H1 (cell line): ENCODE data around the gene XRCC6. TPM values are rescaled to one million over a fixed set of nuclear protein-coding genes. Genes with fewer than 3 reads are reported as not detected.

Experiments
- ASH2L ChIP-seq: fragments of 200-600, 300-600 bp; sonication (generic); IDR thresholded peaks from one replicate; pipeline ENCODE4 v1.7.1; 2017; ENCODE audit warnings: low read length
- BRCA1 ChIP-seq: IDR thresholded peaks from 2 replicates; pipeline ENCODE4 v1.6.1; 2012; ENCODE audit warnings: low read depth, low read length, improper control_type of control experiment
- KDM1A ChIP-seq: fragments of 200-600, 300-600 bp; sonication (generic); IDR thresholded peaks from 2 replicates; pipeline ENCODE4 v1.7.1; 2016; ENCODE audit warnings: mild to moderate bottlenecking, low read length, borderline replicate concordance
- KDM4A ChIP-seq: IDR thresholded peaks from one replicate; pipeline ENCODE4 v1.7.1; 2012; ENCODE audit warnings: low read depth, mild to moderate bottlenecking, moderate library complexity, low read length, inconsistent platforms; ENCODE audit not compliant: severe bottlenecking
- NANOG ChIP-seq: IDR thresholded peaks from 2 replicates; pipeline ENCODE4 v1.6.1; 2011; ENCODE audit warnings: low read length, low read depth, mild to moderate bottlenecking, inconsistent platforms; ENCODE audit not compliant: insufficient read depth, poor library complexity, severe bottlenecking
- POU5F1 ChIP-seq: IDR thresholded peaks from 2 replicates; pipeline ENCODE4 v1.6.1; 2011; ENCODE audit warnings: low read depth, mild to moderate bottlenecking, low read length, moderate library complexity
- RBBP5 ChIP-seq: IDR thresholded peaks from 2 replicates; pipeline ENCODE4 v1.7.1; 2012; ENCODE audit warnings: low read depth, mild to moderate bottlenecking, inconsistent platforms, low read length, moderate library complexity, borderline replicate concordance
- SP1 ChIP-seq: IDR thresholded peaks from 2 replicates; pipeline ENCODE4 v1.6.1; 2011; ENCODE audit warnings: low read depth, low read length
- SP4 ChIP-seq: IDR thresholded peaks from 2 replicates; pipeline ENCODE4 v1.6.1; 2012; ENCODE audit warnings: low read length, inconsistent platforms
- polyA plus RNA-seq, 7 experiments: library from polyadenylated mRNA; depleted of rRNA in 3 of 7; stranded (reverse) in 5 of 7; unstranded in 2 of 7; fragments of >200 nt in 5 of 7; fragments of 200-250 nt in 2 of 7; gene quantifications; 1 replicate in 5 of 7; 2 replicates in 1 of 7; 4 replicates in 1 of 7; pipeline versions ENCODE4 v1.2.1 to v1.2.3, GENCODE V29; 2011 to 2013; ENCODE audit warnings: missing spikeins in 2 of 7, mixed read lengths in 2 of 7
- total RNA-seq: library from RNA; stranded (reverse); fragmentation: NEBNext Ultra II Directional; extraction: Animal tissue kit (Norgen Biotek cat#: 25700); gene quantifications from 2 replicates; pipeline ENCODE4 v1.2.1, GENCODE V29; 2021
- TF ChIP-seq, protein P1 (sequence below): fragments of 300-600 bp; sonication (generic); IDR thresholded peaks from 2 replicates; pipeline ENCODE4 v1.7.1; 2012; ENCODE audit warnings: low read length, moderate library complexity, mild to moderate bottlenecking, inconsistent platforms; ENCODE audit not compliant: insufficient replicate concordance

Gene XRCC6
- total and polyA plus RNA-seq, 2 of the 8 experiments (the other 6 are each of a cell fraction or from before 2014, with no cell fraction given), result 150 to 490 TPM

DNA sequence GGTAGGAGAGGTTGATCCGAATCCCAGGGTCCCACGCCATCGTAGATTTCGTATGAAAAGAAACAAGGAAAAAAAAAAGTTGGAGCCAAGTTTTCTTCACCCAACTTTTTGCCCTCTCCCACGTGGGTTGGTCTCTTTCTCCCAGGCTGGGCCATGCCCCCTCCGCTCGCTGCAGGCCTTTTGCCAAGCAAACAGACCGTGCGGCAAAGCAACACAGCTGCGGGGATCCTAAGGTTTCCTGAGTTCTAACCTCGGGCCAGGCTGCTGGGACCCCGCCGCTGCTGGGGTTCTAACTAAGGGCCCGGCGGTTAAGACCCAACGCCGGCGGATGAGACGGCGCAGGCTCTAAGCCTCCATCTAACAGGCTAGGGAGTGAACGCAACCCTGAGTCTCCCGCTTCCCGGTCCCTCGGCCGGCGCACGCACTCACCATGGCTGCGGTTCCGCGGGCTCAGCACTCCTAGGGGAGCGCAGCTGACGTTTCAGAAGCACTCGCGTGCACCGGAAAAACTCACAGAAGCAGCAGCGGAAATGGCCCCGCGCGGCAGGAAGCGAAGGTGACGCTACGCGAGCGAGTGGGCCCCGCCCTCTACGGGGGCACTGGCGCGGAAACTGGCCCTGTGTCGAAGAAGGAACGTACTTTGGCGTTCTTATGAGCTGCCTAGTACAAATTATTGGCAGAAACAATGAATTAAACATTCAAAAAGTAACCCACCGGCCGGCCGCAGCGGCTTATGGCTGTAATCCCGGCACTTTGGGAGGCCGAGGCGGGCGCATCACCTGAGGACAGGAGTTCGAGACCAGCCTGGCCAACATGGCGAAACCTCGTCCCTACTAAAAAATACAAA lies 67.5 kb downstream of the XRCC6 start, which contains the start of gene SNU13 (continued):
- TF ChIP-seq, protein P1, sequence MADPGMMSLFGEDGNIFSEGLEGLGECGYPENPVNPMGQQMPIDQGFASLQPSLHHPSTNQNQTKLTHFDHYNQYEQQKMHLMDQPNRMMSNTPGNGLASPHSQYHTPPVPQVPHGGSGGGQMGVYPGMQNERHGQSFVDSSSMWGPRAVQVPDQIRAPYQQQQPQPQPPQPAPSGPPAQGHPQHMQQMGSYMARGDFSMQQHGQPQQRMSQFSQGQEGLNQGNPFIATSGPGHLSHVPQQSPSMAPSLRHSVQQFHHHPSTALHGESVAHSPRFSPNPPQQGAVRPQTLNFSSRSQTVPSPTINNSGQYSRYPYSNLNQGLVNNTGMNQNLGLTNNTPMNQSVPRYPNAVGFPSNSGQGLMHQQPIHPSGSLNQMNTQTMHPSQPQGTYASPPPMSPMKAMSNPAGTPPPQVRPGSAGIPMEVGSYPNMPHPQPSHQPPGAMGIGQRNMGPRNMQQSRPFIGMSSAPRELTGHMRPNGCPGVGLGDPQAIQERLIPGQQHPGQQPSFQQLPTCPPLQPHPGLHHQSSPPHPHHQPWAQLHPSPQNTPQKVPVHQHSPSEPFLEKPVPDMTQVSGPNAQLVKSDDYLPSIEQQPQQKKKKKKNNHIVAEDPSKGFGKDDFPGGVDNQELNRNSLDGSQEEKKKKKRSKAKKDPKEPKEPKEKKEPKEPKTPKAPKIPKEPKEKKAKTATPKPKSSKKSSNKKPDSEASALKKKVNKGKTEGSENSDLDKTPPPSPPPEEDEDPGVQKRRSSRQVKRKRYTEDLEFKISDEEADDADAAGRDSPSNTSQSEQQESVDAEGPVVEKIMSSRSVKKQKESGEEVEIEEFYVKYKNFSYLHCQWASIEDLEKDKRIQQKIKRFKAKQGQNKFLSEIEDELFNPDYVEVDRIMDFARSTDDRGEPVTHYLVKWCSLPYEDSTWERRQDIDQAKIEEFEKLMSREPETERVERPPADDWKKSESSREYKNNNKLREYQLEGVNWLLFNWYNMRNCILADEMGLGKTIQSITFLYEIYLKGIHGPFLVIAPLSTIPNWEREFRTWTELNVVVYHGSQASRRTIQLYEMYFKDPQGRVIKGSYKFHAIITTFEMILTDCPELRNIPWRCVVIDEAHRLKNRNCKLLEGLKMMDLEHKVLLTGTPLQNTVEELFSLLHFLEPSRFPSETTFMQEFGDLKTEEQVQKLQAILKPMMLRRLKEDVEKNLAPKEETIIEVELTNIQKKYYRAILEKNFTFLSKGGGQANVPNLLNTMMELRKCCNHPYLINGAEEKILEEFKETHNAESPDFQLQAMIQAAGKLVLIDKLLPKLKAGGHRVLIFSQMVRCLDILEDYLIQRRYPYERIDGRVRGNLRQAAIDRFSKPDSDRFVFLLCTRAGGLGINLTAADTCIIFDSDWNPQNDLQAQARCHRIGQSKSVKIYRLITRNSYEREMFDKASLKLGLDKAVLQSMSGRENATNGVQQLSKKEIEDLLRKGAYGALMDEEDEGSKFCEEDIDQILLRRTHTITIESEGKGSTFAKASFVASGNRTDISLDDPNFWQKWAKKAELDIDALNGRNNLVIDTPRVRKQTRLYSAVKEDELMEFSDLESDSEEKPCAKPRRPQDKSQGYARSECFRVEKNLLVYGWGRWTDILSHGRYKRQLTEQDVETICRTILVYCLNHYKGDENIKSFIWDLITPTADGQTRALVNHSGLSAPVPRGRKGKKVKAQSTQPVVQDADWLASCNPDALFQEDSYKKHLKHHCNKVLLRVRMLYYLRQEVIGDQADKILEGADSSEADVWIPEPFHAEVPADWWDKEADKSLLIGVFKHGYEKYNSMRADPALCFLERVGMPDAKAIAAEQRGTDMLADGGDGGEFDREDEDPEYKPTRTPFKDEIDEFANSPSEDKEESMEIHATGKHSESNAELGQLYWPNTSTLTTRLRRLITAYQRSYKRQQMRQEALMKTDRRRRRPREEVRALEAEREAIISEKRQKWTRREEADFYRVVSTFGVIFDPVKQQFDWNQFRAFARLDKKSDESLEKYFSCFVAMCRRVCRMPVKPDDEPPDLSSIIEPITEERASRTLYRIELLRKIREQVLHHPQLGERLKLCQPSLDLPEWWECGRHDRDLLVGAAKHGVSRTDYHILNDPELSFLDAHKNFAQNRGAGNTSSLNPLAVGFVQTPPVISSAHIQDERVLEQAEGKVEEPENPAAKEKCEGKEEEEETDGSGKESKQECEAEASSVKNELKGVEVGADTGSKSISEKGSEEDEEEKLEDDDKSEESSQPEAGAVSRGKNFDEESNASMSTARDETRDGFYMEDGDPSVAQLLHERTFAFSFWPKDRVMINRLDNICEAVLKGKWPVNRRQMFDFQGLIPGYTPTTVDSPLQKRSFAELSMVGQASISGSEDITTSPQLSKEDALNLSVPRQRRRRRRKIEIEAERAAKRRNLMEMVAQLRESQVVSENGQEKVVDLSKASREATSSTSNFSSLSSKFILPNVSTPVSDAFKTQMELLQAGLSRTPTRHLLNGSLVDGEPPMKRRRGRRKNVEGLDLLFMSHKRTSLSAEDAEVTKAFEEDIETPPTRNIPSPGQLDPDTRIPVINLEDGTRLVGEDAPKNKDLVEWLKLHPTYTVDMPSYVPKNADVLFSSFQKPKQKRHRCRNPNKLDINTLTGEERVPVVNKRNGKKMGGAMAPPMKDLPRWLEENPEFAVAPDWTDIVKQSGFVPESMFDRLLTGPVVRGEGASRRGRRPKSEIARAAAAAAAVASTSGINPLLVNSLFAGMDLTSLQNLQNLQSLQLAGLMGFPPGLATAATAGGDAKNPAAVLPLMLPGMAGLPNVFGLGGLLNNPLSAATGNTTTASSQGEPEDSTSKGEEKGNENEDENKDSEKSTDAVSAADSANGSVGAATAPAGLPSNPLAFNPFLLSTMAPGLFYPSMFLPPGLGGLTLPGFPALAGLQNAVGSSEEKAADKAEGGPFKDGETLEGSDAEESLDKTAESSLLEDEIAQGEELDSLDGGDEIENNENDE, result no peak
- TF ChIP-seq KDM4A, result peak; percentile 72
- no peak for TF ChIP-seq NANOG
- no peak for TF ChIP-seq POU5F1
- TF ChIP-seq BRCA1, result no peak
- TF ChIP-seq ASH2L, result peak; percentile 86
- peak; percentile 73; the same call in 1 of the 2 replicates for TF ChIP-seq RBBP5
- TF ChIP-seq SP4, result no peak
- no peak; the same call in 1 of the 2 replicates for TF ChIP-seq KDM1A
- TF ChIP-seq SP1, result no peak
